K562 (cell line): ENCODE results near the gene ARSK. TPM values are rescaled to one million over a fixed set of nuclear protein-coding genes. Genes with fewer than 3 reads are reported as not detected.

Source experiments
- AFF4 ChIP-seq: sonication (generic); formaldehyde crosslinking; IDR thresholded peaks from 2 replicates; pipeline ENCODE4 v1.8.0; 2023; ENCODE audit warnings: mild to moderate bottlenecking, missing genetic modification reagents
- BHLHE40 ChIP-seq: IDR thresholded peaks from 2 replicates; pipeline ENCODE4 v1.6.1; 2011; ENCODE audit warnings: low read length, improper control_type of control experiment
- BRCA1 ChIP-seq, 2 experiments: fragments of 450-650 bp in 1 of 2; sonication (generic) in 1 of 2; formaldehyde crosslinking in 1 of 2; IDR thresholded peaks; 2 replicates each; pipeline versions ENCODE4 v1.5.0 to v1.6.1; 2017 to 2020; ENCODE audit warnings: mild to moderate bottlenecking in 1 of 2, missing genetic modification reagents in 1 of 2
- FOXK2 ChIP-seq, 2 experiments: fragments of 450-650 bp; IDR thresholded peaks in 1 of 2; conservative IDR thresholded peaks in 1 of 2; 2 replicates each; pipeline ENCODE4 v1.6.1; 2016; ENCODE audit warnings: low read depth in 2 of 2, mild to moderate bottlenecking in 1 of 2
- GABPB1 ChIP-seq: sonication (generic); formaldehyde crosslinking; IDR thresholded peaks from 2 replicates; pipeline ENCODE4 v1.8.0; 2022; ENCODE audit warnings: mild to moderate bottlenecking, missing genetic modification reagents
- HEY1 ChIP-seq: fragments of 250-450 bp; sonication (Bioruptor Pico); IDR thresholded peaks from 2 replicates; pipeline ENCODE4 v1.5.0; 2020; ENCODE audit warnings: mild to moderate bottlenecking, moderate library complexity, borderline replicate concordance
- KLF6 ChIP-seq: fragments of 250-450 bp; sonication (Bioruptor Pico); IDR thresholded peaks from 2 replicates; pipeline ENCODE4 v1.4.0; 2020; ENCODE audit warnings: mild to moderate bottlenecking, moderate library complexity, borderline replicate concordance
- MAFK ChIP-seq: IDR thresholded peaks from 2 replicates; pipeline ENCODE4 v1.6.1; 2011; ENCODE audit warnings: low read length, improper control_type of control experiment
- PRDM10 ChIP-seq: fragments of 450-650 bp; IDR thresholded peaks from 2 replicates; pipeline ENCODE4 v1.6.1; 2018; ENCODE audit not compliant: partially characterized antibody
- SRSF1 ChIP-seq: fragments of 200-400 bp; formaldehyde crosslinking; IDR thresholded peaks from 2 replicates; pipeline ENCODE4 v1.6.1; 2017; ENCODE audit warnings: mild to moderate bottlenecking, low read depth, low read length, moderate library complexity
- THRAP3 ChIP-seq: fragments of 450-650 bp; IDR thresholded peaks from 2 replicates; pipeline ENCODE4 v1.6.1; 2016; ENCODE audit warnings: mild to moderate bottlenecking, inconsistent platforms, borderline replicate concordance
- YBX1 ChIP-seq: fragments of 450-650 bp; IDR thresholded peaks from 2 replicates; pipeline ENCODE4 v1.7.1; 2016; ENCODE audit warnings: mild to moderate bottlenecking
- ZBTB33 ChIP-seq: sonication (generic); formaldehyde crosslinking; IDR thresholded peaks from 2 replicates; pipeline ENCODE4 v1.8.1; 2023; ENCODE audit warnings: mild to moderate bottlenecking, missing genetic modification reagents
- ZNF354B ChIP-seq: fragments of 250-450 bp; sonication (Bioruptor Pico); IDR thresholded peaks from 2 replicates; pipeline ENCODE4 v1.4.0; 2020
- ZNF449 ChIP-seq: fragments of 250-450 bp; sonication (Bioruptor Pico); IDR thresholded peaks from 2 replicates; pipeline ENCODE4 v1.8.0; 2022; ENCODE audit warnings: moderate library complexity, mild to moderate bottlenecking, inconsistent platforms
- polyA plus RNA-seq, 8 experiments: library from polyadenylated mRNA; depleted of rRNA in 4 of 8; stranded (reverse) in 5 of 8; unstranded in 3 of 8; fragments of >200 nt; fragmentation: Nextera tagmentation in 2 of 8; fragmentation: Illumina TruSeq in 1 of 8; extraction: Ambion mirVana in 2 of 8; extraction: Trizol in 1 of 8; gene quantifications; 2 replicates each; pipeline versions ENCODE4 v1.2.1 to v1.2.3, GENCODE V29; 2011 to 2014; ENCODE audit warnings: inconsistent platforms in 1 of 8, missing spikeins in 1 of 8
- total RNA-seq, 7 experiments: library from RNA; depleted of rRNA in 6 of 7; stranded (reverse); fragments of >200 nt in 6 of 7; fragmentation: Illumina TruSeq in 2 of 7; extraction: Trizol in 2 of 7; gene quantifications; 2 replicates each; pipeline versions ENCODE4 v1.2.1 to v1.2.3, GENCODE V29; 2011 to 2021; ENCODE audit warnings: low replicate concordance in 1 of 7

ARSK gene
- total and polyA plus RNA-seq, 9 of the 15 experiments (the other 6 are each of a cell fraction or from before 2014, with no cell fraction given) = 2.7 to 9.4 (median 7.1) TPM

GRCh38 chr5:95554647-95555548 is at the start of gene ARSK, which contains the start of gene SKIC3 (continued):
- TF ChIP-seq ZBTB33 (CRISPR knock-in tag) (peak; percentile 67), YBX1 (no peak), BRCA1 (IDR thresholded peaks at IDR 0.05) (no peak), BRCA1 (CRISPR knock-in tag; IDR thresholded peaks at IDR 0.05) (no peak), ZNF449 (CRISPR knock-in tag) (peak; percentile 10; the same call in 1 of the 2 replicates), KLF6 (CRISPR knock-in tag) (no peak), SRSF1 (no peak), HEY1 (CRISPR knock-in tag) (no peak), ZNF354B (CRISPR knock-in tag) (no peak), BHLHE40 (peak; percentile 99), MAFK (0 out of 2 replicates have a peak, but pooled peaks have one; percentile 1), GABPB1 (CRISPR knock-in tag) (peak; percentile 56; the same call in 1 of the 2 replicates), PRDM10 (no peak), AFF4 (CRISPR knock-in tag) (peak; percentile 96), FOXK2 (conservative IDR thresholded peaks at IDR 0.05 in 1 of 2, IDR thresholded peaks at IDR 0.05 in 1 of 2; ENCODE audit: low read depth in 2 of 2) (peak; percentile 57 to 84; a peak in 2 of 4 replicates), THRAP3 (no peak)
